IPS DF 4.7 (cell line): ENCODE data around the gene DAND5.

Experiments used
- DNase-seq: peaks from one replicate; pipeline ENCODE4 v3.0.0-alpha.2; 2013; ENCODE audit warnings: low spot score; ENCODE audit errors: extremely low read depth

Gene DAND5

GRCh38 chr19:13008926-13009787, 39.8 kb downstream of the DAND5 start:
- no peak for DNase-seq

- no peak for DNase-seq
These were observed 40.9 kb downstream of the DAND5 start for GRCh38 chr19:13010038-13010991.

GRCh38 chr19:13010992-13011652, 41.7 kb downstream of the DAND5 start:
- no peak for DNase-seq

- DNase-seq, result no peak
These were observed 42.4 kb downstream of the DAND5 start for GRCh38 chr19:13011653-13012389.

- DNase-seq, result no peak
These were observed 43.0 kb downstream of the DAND5 start for GRCh38 chr19:13012390-13012689.

GRCh38 chr19:13012690-13013608, 43.6 kb downstream of the DAND5 start:
- DNase-seq, result no peak

GRCh38 chr19:13013649-13014048, 44.3 kb downstream of the DAND5 start:
- DNase-seq, result no peak

- no peak for DNase-seq
These were observed 44.9 kb downstream of the DAND5 start for GRCh38 chr19:13014101-13014920.

- no peak for DNase-seq
These were observed 45.5 kb downstream of the DAND5 start for GRCh38 chr19:13014921-13015280.

GRCh38 chr19:13015361-13016223, 46.2 kb downstream of the DAND5 start:
- no peak for DNase-seq

- DNase-seq, result no peak
These were observed 46.9 kb downstream of the DAND5 start for GRCh38 chr19:13016245-13016627.

GRCh38 chr19:13016628-13017305, 47.4 kb downstream of the DAND5 start:
- no peak for DNase-seq

GRCh38 chr19:13017306-13018034, 48.1 kb downstream of the DAND5 start:
- DNase-seq, result no peak

GRCh38 chr19:13018035-13018914, 48.9 kb downstream of the DAND5 start:
- DNase-seq, result no peak

- no peak for DNase-seq
These were observed 50.0 kb downstream of the DAND5 start for GRCh38 chr19:13019332-13019731.

GRCh38 chr19:13020002-13020414, 50.6 kb downstream of the DAND5 start:
- DNase-seq, result no peak
